Fibroblast of the aortic adventitia (primary cell): ENCODE results near the gene CDC42BPA. TPM values are rescaled to one million over a fixed set of nuclear protein-coding genes. Genes with fewer than 3 reads are reported as not detected.

Experiments
- DNase-seq: peaks from one replicate; pipeline ENCODE4 v3.0.0-alpha.2; 2010; ENCODE audit warnings: low read depth
- H3K4me3 ChIP-seq: 2 replicates; pipeline ENCODE4 v1.5.1; 2011; ENCODE audit warnings: low read depth, mild to moderate bottlenecking, control low read depth, low read length, moderate library complexity
- total RNA-seq: library from RNA; depleted of rRNA; stranded (reverse); fragments of >200 nt; gene quantifications from 2 replicates; pipeline ENCODE4 v1.2.3, GENCODE V29; 2012; ENCODE audit warnings: low replicate concordance
- TF ChIP-seq, protein P1 (sequence below): IDR thresholded peaks from 2 replicates; pipeline ENCODE4 v1.5.1; 2011; ENCODE audit warnings: mild to moderate bottlenecking, low read length, control low read depth, inconsistent platforms; ENCODE audit not compliant: insufficient read depth

CDC42BPA gene
- total RNA-seq, 1 donor, result 82.5 TPM

DNA sequence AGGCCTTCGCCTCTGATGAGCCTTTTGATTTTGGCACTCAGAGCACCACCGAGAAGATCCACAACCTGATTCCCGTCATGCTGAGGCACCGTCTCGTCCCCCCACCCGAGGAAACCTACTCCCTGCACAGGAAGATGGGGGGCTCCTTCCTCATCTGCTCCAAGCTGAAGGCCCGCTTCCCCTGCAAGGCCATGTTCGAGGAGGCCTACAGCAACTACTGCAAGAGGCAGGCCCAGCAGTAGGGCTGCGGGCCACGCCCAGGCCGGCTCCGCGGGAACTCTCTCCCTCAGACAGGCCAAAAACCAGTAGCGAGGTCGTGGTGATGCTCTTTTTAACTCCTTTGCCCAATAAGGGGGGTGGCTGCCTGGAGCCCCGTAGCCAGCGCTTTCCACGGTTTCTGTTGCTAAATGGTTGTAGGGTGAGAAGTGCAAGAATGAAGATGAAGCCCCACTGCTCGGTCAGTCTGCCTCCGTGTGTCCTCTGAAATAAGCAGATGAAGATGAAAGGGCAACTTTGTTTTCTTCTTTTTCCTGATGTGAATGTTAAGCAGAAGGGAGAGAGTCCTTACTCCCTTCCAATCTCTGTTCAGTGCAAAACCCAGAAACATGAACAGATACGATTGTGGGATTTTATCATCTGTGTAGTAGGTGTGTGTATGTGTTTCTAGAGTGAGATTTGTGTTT is 331.7 kb downstream of the CDC42BPA start:
- H3K4me3 ChIP-seq, result no peak overlapping the region
- TF ChIP-seq, protein P1, sequence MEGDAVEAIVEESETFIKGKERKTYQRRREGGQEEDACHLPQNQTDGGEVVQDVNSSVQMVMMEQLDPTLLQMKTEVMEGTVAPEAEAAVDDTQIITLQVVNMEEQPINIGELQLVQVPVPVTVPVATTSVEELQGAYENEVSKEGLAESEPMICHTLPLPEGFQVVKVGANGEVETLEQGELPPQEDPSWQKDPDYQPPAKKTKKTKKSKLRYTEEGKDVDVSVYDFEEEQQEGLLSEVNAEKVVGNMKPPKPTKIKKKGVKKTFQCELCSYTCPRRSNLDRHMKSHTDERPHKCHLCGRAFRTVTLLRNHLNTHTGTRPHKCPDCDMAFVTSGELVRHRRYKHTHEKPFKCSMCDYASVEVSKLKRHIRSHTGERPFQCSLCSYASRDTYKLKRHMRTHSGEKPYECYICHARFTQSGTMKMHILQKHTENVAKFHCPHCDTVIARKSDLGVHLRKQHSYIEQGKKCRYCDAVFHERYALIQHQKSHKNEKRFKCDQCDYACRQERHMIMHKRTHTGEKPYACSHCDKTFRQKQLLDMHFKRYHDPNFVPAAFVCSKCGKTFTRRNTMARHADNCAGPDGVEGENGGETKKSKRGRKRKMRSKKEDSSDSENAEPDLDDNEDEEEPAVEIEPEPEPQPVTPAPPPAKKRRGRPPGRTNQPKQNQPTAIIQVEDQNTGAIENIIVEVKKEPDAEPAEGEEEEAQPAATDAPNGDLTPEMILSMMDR, result no peak
- no peak for DNase-seq

DNA sequence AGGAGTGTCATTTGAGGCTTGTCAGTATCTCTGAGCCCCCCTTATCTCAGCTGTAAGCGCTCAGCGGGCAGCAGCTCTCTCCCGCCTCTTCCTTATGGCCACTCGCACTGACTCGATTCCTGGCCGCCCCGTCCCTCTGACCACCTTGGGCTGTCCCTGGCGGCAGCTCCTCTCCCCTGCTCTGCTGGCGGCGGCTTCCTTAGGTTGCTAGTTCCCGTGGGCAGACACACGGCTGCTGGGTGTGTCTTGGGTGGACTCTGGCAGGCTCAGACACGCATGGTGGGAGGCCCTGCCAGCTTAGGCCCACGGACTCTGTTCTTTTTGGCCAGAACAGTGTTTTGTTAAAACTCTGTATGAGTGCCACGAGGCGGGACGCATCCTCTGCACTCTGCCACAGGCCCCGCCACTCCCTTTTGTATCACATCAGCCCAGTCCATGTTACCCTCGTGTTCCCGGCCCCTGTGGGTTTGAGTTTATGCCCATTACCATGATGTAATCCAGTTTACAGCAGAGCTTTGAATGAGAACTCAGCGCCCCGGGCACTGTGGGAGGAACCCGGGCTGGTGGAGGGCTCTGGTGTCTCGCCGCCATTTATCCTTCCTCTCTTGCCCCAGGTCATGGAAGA is 332.3 kb downstream of the CDC42BPA start:
- no peak for DNase-seq

DNA sequence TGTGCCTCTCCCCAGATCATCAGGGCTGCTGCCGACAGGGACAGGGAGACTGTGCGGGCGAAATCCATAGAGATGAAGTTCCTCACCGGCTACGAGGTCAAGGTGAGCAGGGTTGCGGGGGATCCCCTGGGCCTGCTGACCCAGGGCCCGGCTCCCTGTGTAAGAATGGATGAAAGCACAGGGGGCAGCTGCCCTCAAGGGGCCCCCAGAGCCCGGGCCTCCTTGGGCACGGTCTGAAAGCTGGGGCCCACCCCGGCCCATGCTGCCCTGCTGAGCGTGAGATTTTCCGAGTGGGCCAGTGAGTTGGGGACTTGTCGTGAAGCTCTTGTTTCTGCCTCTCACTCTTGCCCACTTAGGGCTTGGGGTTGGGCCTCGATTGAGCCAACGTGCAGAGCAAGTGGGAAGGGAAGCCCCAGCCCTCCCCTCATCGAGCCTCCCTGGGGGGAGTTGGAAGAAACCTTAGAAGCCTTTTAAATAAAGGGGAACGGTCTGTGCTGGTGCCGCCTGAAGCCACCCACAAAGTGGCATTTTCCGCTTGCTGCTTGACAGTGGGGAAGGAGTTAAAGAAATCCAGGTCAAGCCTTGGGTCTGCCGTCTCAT is 333.0 kb downstream of the CDC42BPA start:
- DNase-seq, result no peak
- TF ChIP-seq, protein P1, result no peak
- H3K4me3 ChIP-seq, result no peak overlapping the region

More for the DNA sequence above, 332.3 kb downstream of the CDC42BPA start:
- TF ChIP-seq, protein P1, result no peak
- H3K4me3 ChIP-seq, result no peak overlapping the region

DNA sequence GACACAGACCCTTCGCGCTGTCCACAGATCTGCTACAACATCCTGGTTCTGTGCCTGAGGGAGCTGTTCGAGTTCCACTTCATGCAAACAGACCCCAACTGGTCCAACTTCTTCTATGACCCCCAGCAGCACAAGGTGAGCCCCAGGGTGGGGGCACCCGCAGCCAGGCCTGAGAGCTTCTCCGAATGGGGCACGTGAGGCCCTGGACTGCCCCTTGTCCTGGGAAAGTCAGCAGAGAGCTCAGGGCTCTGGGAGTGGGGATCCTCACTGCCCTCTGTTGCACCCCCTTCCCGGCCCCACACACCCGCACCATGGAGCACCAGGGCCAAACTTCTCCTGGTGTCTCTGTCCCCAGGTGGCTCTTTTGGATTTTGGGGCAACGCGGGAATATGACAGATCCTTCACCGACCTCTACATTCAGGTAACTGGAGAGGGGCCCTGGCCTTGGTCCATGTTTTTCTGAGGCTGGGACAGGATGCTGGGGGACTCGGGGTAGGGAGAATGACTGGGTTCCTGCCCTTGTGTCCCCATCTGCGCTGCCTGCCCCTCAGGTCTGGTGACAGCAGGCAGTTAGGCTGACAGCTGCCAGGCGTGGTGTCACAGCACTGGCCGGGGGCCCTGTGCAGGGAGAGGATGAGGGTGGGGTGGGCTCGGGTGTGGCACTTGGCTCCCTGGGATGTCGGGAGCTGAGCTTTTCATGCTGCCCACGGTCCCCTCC is 333.6 kb downstream of the CDC42BPA start:
- H3K4me3 ChIP-seq, result no peak overlapping the region
- DNase-seq, result no peak
- TF ChIP-seq, protein P1, result no peak

DNA sequence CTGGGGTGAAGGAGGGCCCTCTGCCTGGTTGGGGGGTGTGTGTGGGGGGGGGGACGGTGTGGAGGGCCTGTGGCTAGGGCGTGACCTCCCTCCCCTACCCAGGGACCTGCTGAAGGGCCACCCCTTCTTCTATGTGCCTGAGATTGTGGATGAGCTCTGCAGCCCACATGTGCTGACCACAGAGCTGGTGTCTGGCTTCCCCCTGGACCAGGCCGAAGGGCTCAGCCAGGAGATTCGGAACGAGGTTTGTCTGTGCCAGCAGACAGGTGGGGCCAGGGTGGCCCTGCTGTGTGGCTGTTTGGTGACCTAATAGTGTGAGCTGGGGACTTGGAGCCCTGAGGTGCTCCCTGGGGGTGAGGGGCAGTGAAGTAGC is 334.3 kb downstream of the CDC42BPA start:
- DNase-seq, result no peak
- H3K4me3 ChIP-seq, result no peak overlapping the region
- TF ChIP-seq, protein P1, result no peak

DNA sequence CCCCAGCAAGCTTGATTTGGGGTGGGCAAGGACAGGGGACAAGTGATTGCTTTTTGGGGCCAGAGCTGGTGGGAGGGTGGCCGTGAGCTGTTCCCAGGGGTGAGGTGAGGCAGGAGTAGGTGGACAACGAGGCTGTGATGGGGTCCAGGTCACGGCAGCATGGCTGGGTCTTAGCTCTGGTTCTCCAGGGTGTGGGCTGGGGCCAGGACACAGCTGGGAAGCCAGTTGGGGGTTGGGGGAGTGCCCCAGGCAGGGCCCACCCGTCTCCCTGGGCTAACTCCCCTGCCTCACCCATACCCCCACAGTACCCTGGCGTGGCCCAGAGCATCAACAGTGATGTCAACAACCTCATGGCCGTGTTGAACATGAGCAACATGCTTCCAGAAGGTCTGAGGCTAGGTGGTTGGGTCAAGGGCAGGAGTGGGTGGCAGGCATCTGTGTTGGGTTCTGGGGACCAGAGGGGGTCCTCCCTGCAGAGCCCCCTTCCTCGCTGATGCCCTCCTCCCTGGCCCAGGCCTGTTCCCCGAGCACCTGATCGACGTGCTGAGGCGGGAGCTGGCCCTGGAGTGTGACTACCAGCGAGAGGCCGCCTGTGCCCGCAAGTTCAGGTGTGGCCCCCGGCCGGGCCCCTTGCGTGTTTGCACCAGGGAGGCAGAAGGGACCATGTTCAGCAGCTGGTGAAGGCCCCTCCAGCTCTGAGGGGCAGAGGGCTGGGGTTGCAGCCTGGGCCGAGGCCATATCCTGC is 334.9 kb downstream of the CDC42BPA start:
- TF ChIP-seq, protein P1, result no peak
- no peak overlapping the region for H3K4me3 ChIP-seq
- DNase-seq, result no peak
